GM18868 (cell line): ENCODE measurements around the gene JAGN1.
A peak's percentile ranks its signal among the peaks of the same experiment; 100 is the strongest.
"Not testable (repeated sequence)": the region's sequence is repeated elsewhere in the genome, so short reads cannot be mapped to it uniquely, and the experiment has no call there.

ENCODE experiments used
- ATAC-seq: cut with Tn5 transposase; IDR thresholded peaks from one replicate; pipeline ENCODE4 v1.9.1; 2021; ENCODE audit warnings: mild to moderate bottlenecking, moderate library complexity; ENCODE audit not compliant: unreplicated experiment

JAGN1 gene

DNA sequence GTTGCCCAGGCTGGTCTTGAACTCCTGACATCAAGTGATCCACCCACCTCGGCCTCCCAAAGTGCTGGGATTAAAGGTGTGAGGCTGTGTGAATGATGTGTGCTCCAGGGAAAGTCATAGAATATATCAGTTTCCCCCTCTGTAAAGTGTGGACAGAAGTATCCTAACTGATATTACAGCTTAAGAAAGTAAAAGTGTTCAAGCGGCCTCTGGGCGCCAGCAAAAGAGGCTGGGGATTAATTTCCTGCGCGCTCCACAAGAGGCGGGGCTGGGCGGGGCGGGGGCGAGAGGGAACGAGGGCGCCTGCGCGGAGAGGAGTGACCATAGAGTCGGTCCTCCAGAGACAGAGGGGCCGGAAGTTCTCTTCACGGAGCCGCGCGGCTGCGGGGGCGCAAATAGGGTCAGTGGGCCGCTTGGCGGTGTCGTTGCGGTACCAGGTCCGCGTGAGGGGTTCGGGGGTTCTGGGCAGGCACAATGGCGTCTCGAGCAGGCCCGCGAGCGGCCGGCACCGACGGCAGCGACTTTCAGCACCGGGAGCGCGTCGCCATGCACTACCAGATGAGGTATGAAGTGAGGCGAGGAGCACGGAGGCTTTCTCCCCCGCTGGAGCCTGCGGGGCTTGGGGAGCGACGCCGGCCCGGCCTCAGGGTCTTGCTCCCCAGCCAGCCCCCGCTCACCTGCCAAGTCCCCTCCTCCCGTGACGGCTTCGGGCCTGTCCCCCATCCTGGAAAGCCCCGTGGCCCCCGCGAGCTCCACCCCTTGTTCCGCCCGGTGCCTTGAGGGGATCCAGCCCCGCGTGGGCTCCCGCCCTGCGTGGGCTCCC, at the start of gene JAGN1:
TSS of gene JAGN1 (plus strand) at position 362 of the 823 bp plus-strand sequence. CDS start at position 475, 113 bp downstream.
- peak; percentile 73 for ATAC-seq

DNA sequence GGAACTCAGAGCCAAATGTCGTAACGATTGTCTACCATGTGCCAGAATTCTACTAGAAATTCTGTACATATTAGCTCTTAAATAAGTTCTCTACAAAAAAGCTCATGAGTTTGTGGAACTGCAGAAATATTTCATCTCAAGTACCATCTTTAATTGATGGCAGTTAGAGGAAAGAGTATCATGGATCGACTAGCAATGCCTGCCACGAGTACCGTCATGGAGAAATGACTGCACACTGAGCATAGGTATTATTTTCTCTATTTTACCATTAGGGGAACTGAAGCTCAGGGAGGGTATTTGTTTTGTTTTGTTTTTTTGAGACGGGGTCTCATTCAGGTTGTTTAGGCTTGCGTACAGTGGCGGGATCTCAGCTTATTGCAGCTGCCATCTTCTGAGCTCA, 49.4 kb upstream of the JAGN1 start:
- ATAC-seq, result no peak

DNA sequence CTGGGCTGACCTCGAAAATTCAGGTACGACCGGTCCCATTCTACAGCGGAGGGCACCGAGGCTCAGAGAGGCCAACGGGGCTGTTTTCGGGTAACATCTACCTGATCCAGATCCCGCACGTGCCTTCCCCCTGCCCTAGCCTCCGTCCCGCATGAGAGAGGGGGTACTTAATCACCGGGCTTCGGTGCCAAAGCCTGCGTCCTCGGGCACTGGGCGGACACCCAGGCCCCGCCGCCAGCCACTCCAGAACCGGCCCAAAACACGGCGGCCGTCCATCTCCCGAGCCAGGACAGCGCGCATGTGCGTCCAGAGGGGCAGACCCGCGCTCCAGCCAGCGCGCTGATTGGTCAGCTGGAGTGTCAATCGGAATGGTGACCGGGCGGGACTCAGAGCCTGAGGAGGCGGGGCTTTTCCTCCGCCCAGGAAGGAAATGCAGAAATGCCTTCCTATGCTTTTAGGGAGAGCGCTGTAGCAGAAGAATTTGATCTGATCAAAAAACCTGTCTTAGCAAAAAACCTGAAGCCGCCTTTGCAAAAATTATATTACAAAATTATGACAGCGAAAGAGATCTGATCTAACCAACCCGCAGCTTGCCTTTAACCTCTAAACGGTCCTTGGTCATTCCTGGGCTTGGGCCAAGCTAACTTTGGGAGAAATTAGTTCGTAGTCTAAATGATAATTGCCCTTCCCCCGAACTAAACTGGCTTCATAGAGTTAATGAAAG, 46.5 kb upstream of the JAGN1 start, which contains the start of gene RPUSD3:
TSS of gene RPUSD3 (minus strand) at position 294 of the 724 bp plus-strand sequence. CDS start at position 276, 18 bp downstream.
- peak; percentile 99 for ATAC-seq

DNA sequence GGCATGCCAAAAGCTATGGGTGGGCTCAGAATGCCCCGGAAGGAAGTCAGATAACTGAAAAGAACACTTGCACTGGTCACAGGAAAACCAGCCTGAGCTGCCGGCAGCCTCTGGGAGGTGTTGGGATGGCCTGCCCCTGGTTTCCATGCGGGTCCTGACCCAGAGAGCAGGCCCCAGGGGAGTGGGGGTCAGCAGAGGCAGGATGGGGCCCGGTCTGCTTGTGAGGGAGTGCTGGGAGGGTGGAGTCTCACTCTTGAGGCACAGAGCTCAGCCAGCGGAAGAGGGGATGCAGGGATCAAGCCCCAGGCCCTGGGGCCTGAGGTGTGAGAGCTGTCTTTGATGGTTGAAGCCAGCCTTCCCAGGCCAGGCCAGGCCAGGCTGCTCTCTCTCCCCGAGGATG, 44.2 kb upstream of the JAGN1 start:
- no peak for ATAC-seq

DNA sequence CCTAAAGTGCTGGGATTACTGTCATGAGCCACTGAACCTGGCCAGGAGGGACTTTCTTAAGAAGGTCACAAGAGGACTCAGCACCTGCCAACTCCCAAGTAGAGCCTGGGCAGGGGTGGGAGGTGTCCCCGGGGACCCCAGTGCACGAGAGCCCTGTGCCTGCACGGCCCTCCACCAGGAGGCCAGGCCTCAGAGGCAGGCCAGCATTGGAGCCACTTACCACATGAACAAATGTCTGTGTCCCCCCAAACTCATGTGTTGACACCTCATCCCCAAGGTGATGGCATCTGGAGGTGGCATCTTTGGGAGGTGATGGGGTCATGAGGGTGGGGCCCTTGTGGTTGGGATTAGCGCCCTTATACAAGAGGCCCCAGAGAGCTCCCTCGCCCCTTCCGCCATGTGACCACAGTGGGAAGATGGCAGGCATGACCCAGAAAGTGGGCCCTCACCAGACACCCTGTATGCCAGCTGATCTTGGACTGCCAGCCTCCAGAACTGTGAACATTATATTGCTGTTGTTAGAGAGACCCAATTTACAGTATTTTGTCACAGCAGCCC, 43.4 kb upstream of the JAGN1 start:
- no peak for ATAC-seq

DNA sequence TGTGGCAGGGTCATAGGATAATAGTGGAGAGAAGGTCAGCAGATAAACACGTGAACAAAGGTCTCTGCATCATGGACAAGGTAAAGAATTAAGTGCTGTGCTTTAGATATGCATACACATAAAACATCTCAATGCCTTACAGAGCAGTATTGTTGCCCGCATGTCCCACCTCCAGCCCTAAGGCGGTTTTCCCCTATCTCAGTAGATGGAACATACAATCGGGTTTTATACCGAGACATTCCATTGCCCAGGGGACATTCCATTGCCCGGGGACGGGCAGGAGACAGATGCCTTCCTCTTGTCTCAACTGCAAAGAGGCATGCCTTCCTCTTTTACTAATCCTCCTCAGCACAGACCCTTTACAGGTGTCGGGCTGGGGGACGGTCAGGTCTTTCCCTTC, 42.5 kb upstream of the JAGN1 start:
- ATAC-seq, result not testable (repeated sequence)

DNA sequence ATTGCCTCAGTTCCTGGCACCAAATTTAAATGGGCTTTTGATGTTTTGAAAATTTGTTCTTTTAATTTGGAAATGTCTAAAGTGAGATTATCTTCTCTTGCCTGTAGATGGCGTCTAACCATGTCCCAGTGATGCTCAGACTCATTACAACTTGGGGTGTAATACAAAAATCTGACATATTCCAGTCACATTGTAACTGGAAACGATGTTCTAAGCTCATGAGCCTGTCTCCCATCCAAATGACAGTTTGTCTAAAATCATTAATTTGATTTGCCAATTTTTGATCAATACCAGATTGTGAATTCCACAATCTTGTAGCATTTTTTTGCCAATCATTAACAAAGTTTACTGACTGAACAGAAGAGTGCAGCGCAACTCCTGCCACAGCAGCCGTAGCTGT, 41.5 kb upstream of the JAGN1 start:
- ATAC-seq, result not testable (repeated sequence)

DNA sequence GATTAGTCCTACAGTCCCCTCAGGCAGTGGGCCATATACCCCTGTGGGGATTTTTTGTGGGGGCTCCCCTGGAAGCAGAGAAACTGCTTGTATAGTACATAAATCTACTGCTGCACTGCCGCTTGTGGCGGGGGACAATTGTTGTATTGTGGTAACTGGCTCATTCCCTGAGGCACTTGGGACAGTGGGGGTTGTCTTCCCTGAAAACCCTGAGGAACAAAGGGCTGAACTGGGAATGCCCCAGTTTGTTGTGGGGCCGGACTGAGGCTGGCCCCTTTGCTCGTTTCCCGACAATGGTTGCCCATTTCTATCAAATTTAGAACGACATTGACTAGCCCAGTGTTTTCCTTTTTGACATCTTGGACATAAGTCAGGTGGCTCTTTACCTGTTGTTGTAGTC, 39.0 kb upstream of the JAGN1 start:
- not testable (repeated sequence) for ATAC-seq

DNA sequence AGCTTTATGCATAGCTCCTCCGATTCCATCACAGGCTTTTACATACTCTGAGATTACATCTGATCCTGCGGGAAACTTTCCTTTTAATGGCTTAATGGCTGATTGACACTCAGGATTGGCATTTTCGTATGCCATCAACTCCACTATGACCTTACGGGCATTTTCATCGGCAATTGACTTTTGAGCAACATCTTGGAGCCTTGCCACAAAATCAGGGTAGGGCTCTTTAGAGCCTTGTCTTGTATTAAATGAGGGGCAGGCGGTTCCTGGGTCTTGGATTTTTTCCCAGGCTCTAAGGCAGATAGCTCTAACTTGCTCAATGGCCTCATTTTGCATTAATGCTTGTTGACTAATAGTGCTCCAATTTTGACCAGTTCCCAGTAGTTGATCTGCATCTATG, 38.5 kb upstream of the JAGN1 start:
- ATAC-seq, result not testable (repeated sequence)

DNA sequence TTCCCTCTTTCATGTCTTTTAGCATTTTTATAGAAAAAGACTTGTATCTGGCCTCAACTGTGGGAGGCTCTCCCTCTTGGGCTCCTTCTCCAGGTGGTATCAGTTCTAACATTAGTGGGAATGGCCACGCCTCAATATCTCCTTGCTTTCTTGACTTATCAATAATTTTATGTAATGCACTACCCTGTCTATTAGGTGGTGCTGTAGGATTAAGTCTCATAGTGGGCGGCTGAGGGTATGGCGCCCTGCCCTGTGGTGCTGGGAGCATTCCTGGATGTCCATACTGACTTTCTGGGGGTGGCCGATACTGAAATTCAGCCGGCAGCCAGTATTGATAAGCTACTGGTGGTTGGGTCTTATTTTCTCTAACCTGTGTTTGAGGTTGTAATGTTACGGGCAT, 37.9 kb upstream of the JAGN1 start:
- ATAC-seq, result no peak

DNA sequence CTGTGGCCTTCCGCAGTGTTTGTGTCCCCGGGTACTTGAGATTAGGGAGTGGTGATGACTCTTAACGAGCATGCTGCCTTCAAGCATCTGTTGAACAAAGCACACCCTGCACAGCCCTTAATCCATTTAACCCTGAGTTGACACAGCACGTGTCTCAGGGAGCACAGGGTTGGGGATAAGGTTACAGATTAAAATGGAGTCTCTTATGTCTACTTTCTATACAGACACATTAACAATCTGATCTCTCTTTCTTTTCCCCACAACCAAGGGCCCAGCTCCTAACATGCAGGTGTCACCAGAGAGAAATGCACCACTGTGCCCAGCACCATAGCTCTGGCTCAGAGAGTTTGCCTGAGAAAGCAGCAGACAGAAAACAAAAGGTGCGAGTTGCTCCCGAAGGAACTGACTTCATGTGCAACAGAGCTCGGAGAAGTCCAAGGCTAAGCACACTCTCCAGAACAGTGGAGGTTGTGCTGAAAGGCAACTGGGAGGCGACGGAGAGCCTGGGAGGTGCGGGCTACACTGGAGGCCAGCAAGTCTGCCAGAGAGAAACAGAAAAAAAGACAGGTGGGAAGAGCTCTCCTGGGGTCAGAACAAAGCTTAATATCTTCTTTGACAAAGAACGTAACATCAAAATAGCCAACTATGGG, 36.0 kb upstream of the JAGN1 start:
- ATAC-seq, result not testable (repeated sequence)

DNA sequence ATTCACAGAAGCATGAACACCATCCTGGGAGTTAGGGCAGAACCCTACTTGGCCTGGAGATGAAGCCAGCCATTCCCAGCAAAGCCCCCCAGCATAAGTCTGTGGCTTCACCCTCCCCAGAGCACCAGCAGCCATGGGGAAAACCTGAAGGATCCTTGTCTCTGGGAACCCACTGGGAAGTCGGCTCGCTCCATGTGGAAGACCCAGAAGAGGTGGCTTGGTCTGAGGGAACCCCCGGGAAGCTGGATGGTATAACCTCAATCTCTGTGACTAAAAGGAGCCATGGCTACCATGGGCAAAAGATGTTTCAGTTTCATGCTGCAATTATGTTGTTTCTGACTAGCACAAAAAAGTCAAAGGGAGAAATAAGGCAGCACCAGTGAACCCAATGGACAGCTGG, 34.8 kb upstream of the JAGN1 start:
- no peak for ATAC-seq

DNA sequence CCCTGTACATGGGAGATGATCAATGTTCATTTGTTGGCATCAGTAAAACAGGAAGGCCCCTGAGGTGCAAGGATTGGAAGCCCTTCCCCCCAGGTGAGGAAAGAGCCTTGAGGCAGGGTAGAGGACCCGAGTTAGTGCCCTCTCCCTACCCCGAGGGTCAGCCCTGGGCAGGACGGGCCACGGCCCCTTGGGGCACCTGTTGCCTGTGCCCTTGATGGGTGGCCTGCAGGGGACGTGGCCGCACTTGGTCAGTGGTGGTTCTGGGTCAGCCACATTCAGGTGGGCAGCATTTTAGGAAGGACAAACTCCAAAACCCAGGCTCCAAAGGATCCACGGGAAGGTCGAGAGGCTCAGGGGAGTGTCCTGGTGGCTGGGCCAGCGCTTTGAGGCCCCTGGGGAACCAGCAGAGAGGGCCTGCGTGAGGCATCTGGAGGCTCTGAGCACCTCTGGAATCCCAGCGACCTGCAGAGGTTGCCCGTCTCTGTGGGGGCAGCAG, 30.8 kb upstream of the JAGN1 start:
- ATAC-seq, result no peak

DNA sequence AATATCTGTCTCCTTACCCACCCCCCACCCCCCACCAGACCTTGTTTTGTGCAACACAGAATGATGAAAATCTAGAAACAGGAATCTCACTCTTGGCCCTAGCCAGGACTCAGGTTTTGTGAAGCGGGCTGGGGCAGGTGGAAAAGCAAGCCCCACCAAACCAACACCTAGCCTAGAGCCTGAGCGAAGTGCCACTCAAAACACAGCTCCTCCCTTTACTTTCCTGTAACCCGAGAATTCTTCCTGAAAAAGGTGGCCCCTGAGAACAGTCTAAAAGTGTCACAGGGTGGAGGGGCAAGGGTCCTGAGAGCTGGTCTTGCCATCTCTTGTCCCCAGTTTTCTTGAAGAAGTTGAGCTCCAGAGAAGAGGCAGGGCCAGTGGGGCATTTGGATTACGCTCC, 29.2 kb upstream of the JAGN1 start:
- ATAC-seq, result no peak

DNA sequence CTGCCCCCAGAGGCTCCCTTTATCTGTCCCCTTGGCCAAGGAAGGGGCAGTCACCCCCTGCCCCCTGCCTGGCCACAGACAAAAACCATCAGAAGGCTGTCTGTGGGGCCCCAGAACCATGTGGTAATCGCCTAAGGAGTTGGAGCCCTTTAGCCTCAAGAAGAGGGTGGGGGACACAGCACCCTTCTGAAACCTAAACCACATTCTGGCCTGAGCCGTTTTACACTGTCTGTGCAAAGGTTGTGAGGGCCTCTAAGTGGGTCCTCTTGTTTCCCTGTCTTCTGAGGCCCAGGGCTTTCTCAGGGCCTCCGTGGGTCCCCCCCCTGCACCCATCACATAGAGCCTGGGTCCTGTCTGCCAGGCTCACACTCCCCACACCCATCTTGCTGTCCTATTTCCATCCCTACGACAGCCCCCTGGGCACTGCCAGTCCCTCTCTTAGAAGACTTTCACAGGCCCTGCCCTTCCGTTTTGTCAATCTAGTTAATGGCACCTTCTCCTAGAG, 28.7 kb upstream of the JAGN1 start:
- no peak for ATAC-seq

DNA sequence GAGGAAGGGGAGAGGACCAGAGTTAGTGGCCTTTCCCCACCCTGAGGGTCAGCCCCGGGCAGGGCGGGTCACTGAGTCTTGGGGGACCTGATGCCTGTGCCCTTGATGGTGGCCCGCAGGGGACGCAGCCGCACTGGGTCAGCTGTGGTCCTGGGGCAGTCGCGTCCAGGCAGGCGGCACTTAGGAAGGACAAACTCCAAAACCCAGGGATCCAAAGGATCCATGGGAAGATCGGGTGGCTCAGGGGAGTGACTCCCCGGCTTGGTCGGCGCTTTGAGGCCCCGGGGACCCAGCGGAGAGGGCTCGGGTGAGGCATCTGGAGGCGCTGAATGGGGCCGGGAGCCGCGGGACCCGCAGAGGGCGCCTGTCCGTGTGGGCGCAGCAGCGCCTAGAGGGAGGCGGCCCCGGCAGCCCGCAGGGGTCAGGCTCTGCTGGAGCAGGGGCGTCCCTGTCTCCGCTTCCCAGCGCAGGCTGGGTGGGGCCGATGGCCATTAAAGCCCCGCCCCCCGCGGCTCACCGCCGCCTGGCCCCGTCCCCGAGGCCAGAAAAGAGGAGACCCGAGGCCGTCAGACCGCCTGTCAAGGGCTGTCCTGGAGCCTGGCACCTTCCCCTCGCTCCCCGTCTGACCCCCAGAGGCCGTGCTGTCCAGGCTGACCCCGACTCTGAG, 27.9 kb upstream of the JAGN1 start:
- ATAC-seq, result no peak

DNA sequence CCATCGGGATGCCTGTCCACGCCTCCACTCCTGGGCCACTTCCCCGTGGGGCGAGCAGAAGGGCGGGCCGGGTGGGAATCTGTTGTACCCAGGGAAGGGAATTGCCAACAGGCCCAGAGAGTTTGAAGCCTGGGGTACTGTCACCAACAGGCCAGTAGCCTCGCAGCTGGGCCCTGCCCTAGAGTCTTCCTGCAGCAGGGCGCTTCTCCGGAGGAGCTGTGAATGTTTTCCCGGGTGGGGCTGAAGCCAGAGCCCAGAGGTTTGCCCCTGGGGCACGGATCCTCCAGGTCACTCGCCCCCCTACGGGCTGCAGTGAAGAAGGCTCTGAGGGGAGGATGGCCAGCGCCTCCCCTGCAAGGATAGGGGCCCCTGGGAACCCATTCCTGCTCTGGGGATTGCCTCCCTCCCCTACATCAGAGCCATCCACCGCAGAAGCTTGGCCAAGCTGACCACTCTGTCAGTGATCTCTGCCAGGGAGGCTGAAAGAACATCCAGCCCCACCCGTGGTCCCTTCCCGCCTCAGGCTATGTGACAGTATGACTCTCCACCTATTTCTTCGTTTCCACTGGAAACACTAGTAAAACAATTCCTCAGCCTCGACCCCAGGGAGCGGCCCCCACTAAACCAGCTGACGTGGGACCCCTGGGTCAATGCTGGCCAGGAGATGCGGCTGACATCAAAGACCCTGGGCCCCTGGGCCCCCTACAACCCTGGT, 27.2 kb upstream of the JAGN1 start:
- ATAC-seq, result no peak

DNA sequence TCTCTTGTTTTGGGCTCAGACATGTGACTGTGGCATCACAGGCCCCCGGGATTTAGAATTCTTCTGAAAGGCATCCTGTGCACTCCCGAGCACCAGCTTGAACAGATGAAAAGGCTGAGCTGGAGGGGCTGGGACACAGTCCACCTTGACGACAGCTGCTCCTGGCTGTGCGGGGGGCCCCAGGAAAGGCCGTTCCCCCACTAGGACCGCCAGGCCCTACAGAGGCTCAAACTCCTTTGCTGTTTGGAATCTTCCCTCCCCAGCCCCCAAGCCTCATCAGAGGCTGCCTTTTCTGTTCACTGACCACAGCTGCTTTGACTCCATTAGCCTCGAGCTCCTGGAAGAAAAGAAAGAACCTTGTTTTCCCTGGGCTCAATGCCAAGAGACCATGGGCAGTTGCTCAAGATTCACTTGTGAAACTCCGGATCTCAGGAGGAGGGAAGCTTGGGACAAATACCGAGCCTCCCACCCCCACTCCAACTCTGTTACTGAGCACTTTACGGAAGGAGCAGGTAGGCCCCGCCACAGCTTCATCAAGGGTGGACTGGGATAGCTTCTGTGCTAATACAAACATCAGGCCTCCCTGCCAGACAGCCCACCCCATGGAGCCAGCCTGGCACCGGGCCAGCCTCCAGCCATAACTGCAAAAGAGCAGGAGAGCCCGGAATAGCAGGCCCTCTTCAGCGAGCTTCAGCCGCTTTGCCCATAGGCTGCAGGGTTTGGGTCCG, 26.0 kb upstream of the JAGN1 start:
- no peak for ATAC-seq

DNA sequence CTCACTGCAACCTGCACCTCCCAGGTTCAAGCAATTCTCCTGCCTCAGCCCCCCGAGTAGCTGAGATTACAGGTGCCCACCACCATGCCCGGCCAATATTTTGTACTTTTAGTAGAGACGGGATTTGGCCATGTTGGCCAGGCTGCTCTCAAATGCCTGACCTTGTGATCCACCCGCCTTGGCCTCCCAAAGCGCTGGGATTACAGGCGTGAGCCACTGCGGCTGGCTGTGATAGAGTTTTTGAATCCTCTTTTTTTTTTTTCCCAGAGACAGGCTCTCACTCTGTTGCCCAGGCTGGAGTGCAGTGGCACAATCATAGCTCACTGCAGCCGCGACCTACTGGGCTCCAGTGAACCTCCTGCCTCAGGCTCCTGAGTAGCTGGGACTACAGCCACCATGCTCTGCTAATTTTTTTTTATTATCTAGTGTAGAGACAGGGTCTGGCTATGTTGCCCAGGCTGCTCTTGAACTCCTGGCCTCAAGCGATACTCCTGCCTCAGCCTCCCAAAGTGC, 25.2 kb upstream of the JAGN1 start:
- not testable (repeated sequence) for ATAC-seq
